A673 (cell line): ENCODE data around the gene KIAA1549. TPM values are rescaled to one million over a fixed set of nuclear protein-coding genes. Genes with fewer than 3 reads are reported as not detected.
"Not testable (repeated sequence)": the region's sequence is repeated elsewhere in the genome, so short reads cannot be mapped to it uniquely, and the experiment has no call there.

Experiments used
- BruUV-seq: library from RNA; stranded (reverse); fragments of 400-500 nt; replicated peaks from 2 replicates; lab custom pipeline; 2021; lab: Mats Ljungman, UMichigan
- CTCF ChIA-PET: fragments of 300-600 bp; sonication (Branson Sonifier 250); formaldehyde crosslinking; loops from one replicate; lab custom pipeline; 2022; ENCODE audit warnings: antibody characterized with exemption; lab: Charles Lee
- POLR2A ChIA-PET: fragments of 300-600 bp; sonication (Branson Sonifier 250); formaldehyde crosslinking; loops from one replicate; lab custom pipeline; 2022; ENCODE audit warnings: antibody characterized with exemption; ENCODE audit not compliant: low non-redundant PET; lab: Charles Lee
- DNase-seq: peaks from one replicate; pipeline ENCODE4 v3.0.0-alpha.2; 2015; ENCODE audit warnings: low spot score
- H3K27ac ChIP-seq: fragments of 200-600 bp; sonication (generic); 2 replicates; pipeline ENCODE4 v1.5.1; 2016; ENCODE audit warnings: mixed run types, low read depth, mild to moderate bottlenecking, mixed read lengths, antibody characterized with exemption, low read length; ENCODE audit not compliant: poor library complexity, severe bottlenecking
- H3K27me3 ChIP-seq: fragments of 200-600 bp; sonication (generic); replicated peaks from 2 replicates; pipeline ENCODE4 v1.6.1; 2017; ENCODE audit warnings: mixed run types, low read depth, mild to moderate bottlenecking, mixed read lengths, antibody characterized with exemption, low read length; ENCODE audit not compliant: insufficient read depth, poor library complexity
- H3K36me3 ChIP-seq: fragments of 200-600 bp; sonication (generic); 2 replicates; pipeline ENCODE4 v1.6.1; 2016; ENCODE audit warnings: mixed run types, mild to moderate bottlenecking, mixed read lengths, antibody characterized with exemption, low read length; ENCODE audit not compliant: insufficient read depth, poor library complexity, severe bottlenecking
- H3K4me1 ChIP-seq: fragments of 200-600 bp; sonication (generic); 2 replicates; pipeline ENCODE4 v1.6.1; 2017; ENCODE audit warnings: mixed run types, mild to moderate bottlenecking, mixed read lengths, antibody characterized with exemption, low read length; ENCODE audit not compliant: insufficient read depth, poor library complexity, severe bottlenecking
- H3K4me3 ChIP-seq: fragments of 200-600 bp; sonication (generic); 2 replicates; pipeline ENCODE4 v1.5.1; 2016; ENCODE audit warnings: low read depth, mixed run types, mild to moderate bottlenecking, mixed read lengths, low read length; ENCODE audit not compliant: poor library complexity, severe bottlenecking
- H3K9me3 ChIP-seq: fragments of 200-600 bp; sonication (generic); 2 replicates; pipeline ENCODE4 v1.6.1; 2016; ENCODE audit warnings: mixed run types, low read depth, mild to moderate bottlenecking, mixed read lengths, antibody characterized with exemption, low read length; ENCODE audit not compliant: poor library complexity, severe bottlenecking
- CTCF ChIP-seq: fragments of 300-800, 200-600 bp; sonication (generic); conservative IDR thresholded peaks from 2 replicates; pipeline ENCODE4 v1.5.1; 2017; ENCODE audit warnings: low read depth, mild to moderate bottlenecking, antibody characterized with exemption, low read length, moderate library complexity, mixed read lengths
- EZH2 ChIP-seq: fragments of 200-600 bp; sonication (generic); IDR thresholded peaks from 2 replicates; pipeline ENCODE4 v1.6.1; 2017; ENCODE audit warnings: borderline replicate concordance, low read depth, mild to moderate bottlenecking, mixed read lengths, antibody characterized with exemption, low read length; ENCODE audit not compliant: poor library complexity, severe bottlenecking
- intact Hi-C: fragments of 100-400 bp; cut with micrococcal nuclease; formaldehyde crosslinking; loops from one replicate; pipeline ENCODE4 v1.10.0; 2022; ENCODE audit not compliant: unreplicated experiment
- total RNA-seq: library from RNA; stranded (reverse); gene quantifications from 2 replicates; pipeline ENCODE4 v1.2.3, GENCODE V29; 2021

Gene KIAA1549
- total RNA-seq, 1 experiment from 2014 or later = 2.5 TPM

- BruUV-seq = no TSS peak
- peaks cover 50% of the 10 kb centered on the region for H3K27me3 ChIP-seq
- H3K4me1 ChIP-seq = no peaks in the 10 kb centered on the region
- no peak overlapping the region for H3K27ac ChIP-seq
- ChIA-PET CTCF (no interaction called here), POLR2A (no interaction called here)
- intact Hi-C loops = no loop called here
- no peak for DNase-seq
- H3K9me3 ChIP-seq = no peaks in the 10 kb centered on the region
- H3K36me3 ChIP-seq = no peaks in the 10 kb centered on the region
- H3K4me3 ChIP-seq = no peak overlapping the region
- no peak for TF ChIP-seq EZH2
- no peak for TF ChIP-seq CTCF
Measured at GRCh38 chr7:138798836-138799235, 182.4 kb downstream of the KIAA1549 start.

DNA sequence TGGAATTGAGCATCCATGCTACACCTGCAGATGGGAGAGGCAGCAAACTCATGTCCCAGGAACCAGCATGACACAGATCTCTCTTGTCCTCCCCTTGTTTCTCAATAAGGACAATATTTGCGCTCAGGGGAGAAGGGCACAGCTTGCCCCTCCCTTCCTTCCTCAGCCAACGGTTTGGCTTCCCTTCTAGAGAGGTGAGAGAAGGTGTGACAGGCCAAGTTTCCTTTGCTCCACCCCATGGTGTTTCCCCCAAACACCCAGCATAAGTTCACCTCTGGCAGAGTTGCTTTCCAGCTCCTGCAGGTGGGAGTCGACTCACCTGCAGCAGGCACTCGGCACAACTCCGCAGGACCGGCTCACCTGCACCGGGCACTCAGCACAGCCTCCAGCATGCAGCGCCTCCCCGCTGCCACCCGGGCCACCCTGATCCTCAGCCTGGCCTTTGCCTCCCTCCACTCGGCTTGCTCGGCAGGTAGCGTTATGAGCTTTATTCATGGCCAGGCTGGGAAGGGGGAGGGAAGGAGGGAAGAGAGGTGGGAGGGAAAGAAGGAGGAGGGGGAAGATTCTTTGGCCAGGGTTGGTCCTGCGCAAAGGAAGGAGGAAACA lies 183.4 kb downstream of the KIAA1549 start, which contains the start of the genes ATP6V0A4 and TMEM213:
TSS of gene ATP6V0A4 (minus strand) at position 482 of the 606 bp plus-strand sequence. CDS start 26,949 bp downstream, outside the sequence.
TSS of gene TMEM213 (plus strand) at position 280 of the 606 bp plus-strand sequence. CDS start at position 391, 111 bp downstream.
- intact Hi-C loops = no loop called here
- BruUV-seq = no TSS peak
- no peaks in the 10 kb centered on the region for H3K9me3 ChIP-seq
- TF ChIP-seq EZH2 (no peak), CTCF (no peak)
- no peaks in the 10 kb centered on the region for H3K4me1 ChIP-seq
- H3K27me3 ChIP-seq = peaks cover 54% of the 10 kb centered on the region
- CTCF ChIA-PET = no interaction called here
- POLR2A ChIA-PET = no interaction called here
- H3K36me3 ChIP-seq = no peaks in the 10 kb centered on the region
- no peak for DNase-seq
- H3K4me3 ChIP-seq = no peak within 1 kb of the TSS
- H3K27ac ChIP-seq = no peak within 1 kb of the TSS

DNA sequence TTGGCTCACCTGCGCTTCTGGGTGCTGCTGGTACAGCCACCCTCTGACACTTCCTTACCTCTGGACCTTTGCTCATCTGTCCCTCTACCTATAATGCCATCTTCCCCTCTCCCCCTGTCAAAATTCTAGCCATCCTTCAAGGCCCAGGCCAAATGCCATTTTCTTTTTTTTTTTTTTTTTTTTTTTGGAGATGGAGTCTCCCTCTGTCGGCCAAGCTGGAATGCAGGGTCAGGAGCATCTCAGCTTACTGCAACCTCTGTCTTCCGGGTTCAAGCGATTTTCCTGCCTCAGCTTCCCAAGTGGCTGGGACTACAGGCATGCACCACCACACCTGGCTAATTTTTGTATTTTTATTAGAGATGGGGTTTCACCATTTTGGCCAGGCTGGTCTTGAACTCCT lies 184.1 kb downstream of the KIAA1549 start:
- intact Hi-C loops, H3K9me3 ChIP-seq, H3K4me3 ChIP-seq, BruUV-seq, DNase-seq, H3K27ac ChIP-seq, H3K4me1 ChIP-seq, CTCF ChIA-PET, POLR2A ChIA-PET, H3K36me3 ChIP-seq: not testable (repeated sequence)
- H3K27me3 ChIP-seq = peaks cover 62% of the 10 kb centered on the region
